GM10248 (cell line): ENCODE measurements around the gene CTPS2.
"Not testable (repeated sequence)": the region's sequence is repeated elsewhere in the genome, so short reads cannot be mapped to it uniquely, and the experiment has no call there.

ENCODE experiments used
- CTCF ChIA-PET: fragments of 300-600 bp; sonication (Branson Sonifier 250); formaldehyde crosslinking; extraction: SDS; loops from one replicate; lab custom pipeline; 2021; ENCODE audit warnings: antibody characterized with exemption; lab: Yijun Ruan, JAX
- POLR2A ChIA-PET: fragments of 350-650 bp; sonication (Branson Sonifier 250); formaldehyde crosslinking; extraction: SDS; loops from one replicate; lab custom pipeline; 2020; ENCODE audit warnings: antibody characterized with exemption; lab: Yijun Ruan, JAX
- DNase-seq: peaks from one replicate; pipeline ENCODE4 v3.0.0; 2012; ENCODE audit errors: extremely low spot score
- TF ChIP-seq, protein P1 (sequence below): IDR thresholded peaks from 2 replicates; pipeline ENCODE4 v1.5.1; 2012; ENCODE audit warnings: mild to moderate bottlenecking, low read depth; ENCODE audit errors: extremely low read depth, missing control alignments, control extremely low read depth

CTPS2 gene

DNA sequence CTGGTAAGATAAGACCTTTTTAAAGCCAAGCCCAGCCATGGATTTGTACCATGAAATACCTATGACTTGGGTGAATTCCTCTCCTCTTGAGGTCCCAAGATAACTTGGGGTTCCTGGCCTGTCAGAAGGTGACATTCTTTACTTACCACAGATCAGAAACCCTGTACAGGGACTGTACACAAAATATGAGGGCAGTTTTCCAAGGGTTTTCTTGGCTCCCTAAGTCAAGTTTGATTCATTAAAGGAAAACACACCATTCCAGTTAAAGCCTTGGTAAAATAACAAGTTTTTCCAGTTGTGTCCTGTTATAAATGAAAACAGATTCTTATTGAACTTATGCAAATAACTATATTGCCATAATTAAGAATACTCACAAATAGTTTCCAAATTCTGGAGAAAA, 15.2 kb upstream of the CTPS2 start:
- DNase-seq: no peak
- ChIA-PET CTCF (no interaction called here), POLR2A (no interaction called here)
- TF ChIP-seq, protein P1, sequence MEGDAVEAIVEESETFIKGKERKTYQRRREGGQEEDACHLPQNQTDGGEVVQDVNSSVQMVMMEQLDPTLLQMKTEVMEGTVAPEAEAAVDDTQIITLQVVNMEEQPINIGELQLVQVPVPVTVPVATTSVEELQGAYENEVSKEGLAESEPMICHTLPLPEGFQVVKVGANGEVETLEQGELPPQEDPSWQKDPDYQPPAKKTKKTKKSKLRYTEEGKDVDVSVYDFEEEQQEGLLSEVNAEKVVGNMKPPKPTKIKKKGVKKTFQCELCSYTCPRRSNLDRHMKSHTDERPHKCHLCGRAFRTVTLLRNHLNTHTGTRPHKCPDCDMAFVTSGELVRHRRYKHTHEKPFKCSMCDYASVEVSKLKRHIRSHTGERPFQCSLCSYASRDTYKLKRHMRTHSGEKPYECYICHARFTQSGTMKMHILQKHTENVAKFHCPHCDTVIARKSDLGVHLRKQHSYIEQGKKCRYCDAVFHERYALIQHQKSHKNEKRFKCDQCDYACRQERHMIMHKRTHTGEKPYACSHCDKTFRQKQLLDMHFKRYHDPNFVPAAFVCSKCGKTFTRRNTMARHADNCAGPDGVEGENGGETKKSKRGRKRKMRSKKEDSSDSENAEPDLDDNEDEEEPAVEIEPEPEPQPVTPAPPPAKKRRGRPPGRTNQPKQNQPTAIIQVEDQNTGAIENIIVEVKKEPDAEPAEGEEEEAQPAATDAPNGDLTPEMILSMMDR: no peak

DNA sequence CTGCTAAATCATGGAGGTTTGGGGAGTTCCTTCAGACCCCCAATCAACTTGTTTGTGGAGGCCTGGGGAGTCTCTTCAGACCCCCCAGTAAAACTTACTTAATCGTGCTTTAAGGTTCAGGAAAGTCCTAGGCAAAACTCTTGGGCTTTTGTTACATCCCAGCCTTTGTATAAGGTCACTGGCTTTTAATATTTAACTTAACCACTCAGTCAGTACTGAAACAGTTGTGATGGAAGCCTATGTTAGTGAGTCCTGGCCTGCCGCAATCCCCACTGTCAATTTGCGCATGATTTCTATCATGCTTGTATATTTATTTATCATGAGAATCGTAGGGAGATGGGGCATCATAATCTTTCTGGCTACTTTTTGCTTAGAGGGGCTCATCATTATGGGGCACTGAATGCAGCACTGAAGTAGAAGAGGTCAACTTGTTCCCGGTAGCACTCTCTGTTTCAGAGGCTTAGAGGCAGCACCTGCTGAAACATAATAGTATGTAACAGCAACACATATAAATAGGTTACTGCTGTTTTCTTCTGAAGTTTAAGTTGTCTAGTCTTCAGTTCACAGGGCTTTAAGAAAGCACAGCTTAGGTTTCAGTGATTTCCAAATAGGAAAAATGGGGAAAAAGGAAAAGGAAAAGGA, 14.0 kb upstream of the CTPS2 start:
- DNase-seq, POLR2A ChIA-PET, CTCF ChIA-PET: not testable (repeated sequence)

DNA sequence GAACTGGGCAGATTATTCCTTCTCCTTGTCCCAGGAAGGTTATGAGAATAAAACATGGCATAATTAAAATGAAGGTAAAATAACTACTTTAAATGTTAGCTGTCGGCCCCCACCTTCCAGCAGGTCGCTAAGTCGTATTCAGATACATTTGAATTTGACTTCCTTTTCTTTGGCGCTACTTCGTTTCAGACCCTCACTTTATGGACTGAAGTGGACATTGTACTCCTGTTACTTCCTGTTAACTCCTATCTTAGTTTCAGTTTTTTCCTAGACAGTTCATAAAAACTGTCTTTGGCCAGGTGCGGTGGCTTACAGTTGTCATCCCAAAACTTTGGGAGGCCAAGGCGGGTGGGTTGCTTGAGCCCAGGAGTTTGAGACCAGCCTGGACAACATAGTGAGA, 12.6 kb upstream of the CTPS2 start:
- no peak for DNase-seq
- ChIA-PET POLR2A (no interaction called here), CTCF (interaction anchor here (1.1 kb wide), 1 partner anchor 8 kb away, joined by 4 read pairs; no protein-coding TSS in a partner anchor)
- TF ChIP-seq, protein P1: no peak

DNA sequence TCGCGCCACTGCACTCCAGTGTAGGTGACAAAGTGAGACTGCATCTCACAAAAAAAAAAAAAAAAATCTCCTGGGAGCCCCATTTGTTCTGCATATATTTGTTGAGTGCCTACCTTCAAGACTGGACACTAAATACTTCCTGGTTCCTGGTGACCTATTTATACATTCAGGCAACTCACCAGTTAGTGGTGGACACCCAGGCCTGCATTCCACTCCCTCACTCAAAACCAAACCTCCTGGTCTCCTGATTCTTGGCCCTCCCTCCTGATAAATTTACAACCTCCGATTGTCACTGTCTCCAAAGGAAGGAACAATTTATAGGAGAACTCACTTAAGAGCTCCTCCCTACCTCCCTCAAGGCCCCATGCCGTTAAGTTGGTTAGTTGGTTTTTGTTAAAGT, 10.0 kb upstream of the CTPS2 start:
- ChIA-PET CTCF (interaction anchor here (1.3 kb wide), 1 partner anchor 9 kb away, joined by 4 read pairs; no protein-coding TSS in a partner anchor), POLR2A (no interaction called here)
- TF ChIP-seq, protein P1: no peak
- no peak for DNase-seq

DNA sequence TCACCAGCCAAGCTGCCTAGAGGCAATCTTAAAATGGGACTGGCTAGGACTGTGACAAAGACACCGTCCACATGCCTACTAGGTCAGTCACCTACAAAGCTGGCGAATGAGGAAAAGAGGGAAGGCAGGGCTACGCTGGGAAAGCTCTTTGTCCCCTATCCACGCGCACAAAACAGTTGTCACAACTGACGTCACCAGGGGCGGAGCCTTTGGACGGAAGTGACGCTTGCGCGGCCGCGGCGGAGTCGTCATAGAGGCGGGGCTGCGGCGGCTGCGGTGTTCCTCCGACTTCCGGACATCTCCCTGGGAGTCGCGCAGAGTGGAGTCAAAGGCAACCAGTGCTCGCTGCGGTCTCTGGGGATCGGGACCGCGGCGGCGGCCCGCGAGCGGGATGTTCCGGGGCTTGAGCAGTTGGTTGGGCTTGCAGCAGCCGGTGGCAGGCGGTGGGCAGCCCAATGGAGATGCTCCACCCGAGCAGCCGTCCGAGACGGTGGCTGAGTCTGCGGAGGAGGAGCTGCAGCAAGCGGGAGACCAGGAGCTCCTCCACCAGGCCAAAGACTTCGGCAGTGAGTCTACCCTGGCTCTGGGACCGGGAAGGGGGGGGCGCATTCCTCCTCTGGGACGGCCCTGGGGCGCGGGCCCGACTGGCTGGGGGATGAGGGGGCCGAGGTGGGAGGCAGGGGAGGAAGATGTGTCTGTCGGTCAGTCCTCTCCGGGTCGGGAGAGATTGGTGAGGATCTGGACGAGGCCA, 7.0 kb upstream of the CTPS2 start, which contains the start of gene SYAP1:
TSS of gene SYAP1 (plus strand) at position 279 of the 751 bp plus-strand sequence. CDS start at position 392, 113 bp downstream.
- DNase-seq: peak; percentile 87
- TF ChIP-seq, protein P1: no peak
- CTCF ChIA-PET: interaction anchor here (1.0 to 1.3 kb wide), 3 partner anchors 14 to 16 kb away, joined by 3 to 4 read pairs (median 3); no protein-coding TSS in a partner anchor
- POLR2A ChIA-PET: interaction anchor here (0.6 kb wide), 1 partner anchor 81 kb away, joined by 4 read pairs; no protein-coding TSS in a partner anchor

DNA sequence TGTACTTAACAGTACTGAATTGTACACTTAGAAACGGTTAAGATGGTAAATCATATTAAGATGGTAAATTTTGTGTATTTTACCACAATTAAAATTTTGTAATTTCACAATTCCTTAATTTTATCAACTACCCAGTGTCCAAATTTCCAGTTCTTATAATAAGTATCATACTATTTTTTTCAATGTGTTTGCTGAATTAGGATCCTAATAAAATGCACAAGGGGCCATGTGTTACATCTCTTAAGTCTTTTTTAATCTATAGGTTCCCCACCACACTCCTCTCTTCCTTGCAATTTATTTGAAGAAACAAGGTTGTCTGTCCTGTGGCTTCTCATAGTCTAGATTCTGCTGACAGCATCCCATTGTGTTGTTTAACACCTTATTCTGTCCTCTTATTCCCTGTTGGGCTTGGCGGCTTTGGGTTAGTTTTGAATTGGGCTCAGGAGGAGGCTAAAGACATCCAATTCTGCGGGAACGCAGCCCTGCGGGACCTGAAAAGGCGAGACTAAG, 6.4 kb upstream of the CTPS2 start:
- no peak for DNase-seq
- TF ChIP-seq, protein P1: no peak
- POLR2A ChIA-PET: no interaction called here
- CTCF ChIA-PET: interaction anchor here (1.0 to 1.3 kb wide), 2 partner anchors 13 to 15 kb away, joined by 3 read pairs; no protein-coding TSS in a partner anchor

DNA sequence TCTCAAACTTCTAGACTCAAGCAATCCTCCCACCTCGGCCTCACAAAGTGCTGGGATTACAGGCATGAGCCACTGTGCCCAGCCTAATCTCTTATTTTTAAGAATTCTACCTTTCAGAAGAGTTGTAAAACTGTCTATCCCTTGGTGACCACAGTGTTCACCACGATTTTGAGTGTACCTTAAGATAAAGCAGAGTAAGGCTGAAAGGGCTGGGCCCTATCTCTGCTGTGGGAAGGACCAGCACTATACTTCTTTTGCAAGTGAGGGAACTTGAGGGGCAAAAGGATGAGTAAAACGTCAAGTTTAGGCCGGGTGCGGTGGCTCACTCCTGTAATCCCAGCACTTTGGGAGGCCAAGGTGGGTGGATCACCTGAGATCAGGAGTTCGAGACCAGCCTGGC, 4.0 kb upstream of the CTPS2 start:
- POLR2A ChIA-PET, CTCF ChIA-PET, DNase-seq: not testable (repeated sequence)

DNA sequence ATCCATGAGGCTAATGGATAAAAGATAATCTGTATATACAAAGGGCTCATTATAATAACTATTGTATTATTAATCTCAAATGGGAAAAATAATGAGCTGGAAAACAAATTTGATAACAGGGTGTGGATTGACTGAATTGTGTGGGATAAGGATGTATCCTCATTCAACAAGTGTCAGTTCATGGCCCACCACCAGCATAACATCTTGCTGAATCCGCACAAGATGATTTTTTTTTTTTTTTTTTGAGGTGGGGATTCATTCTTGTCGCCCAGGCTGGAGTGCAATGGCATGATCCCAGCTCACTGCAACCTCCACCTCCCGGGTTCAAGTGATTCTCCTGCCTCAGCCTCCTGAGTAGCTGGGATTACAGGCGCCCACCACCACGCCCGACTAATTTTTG, 3.2 kb upstream of the CTPS2 start:
- DNase-seq, CTCF ChIA-PET, POLR2A ChIA-PET: not testable (repeated sequence)
